GM19397 (cell line): Measurements from ENCODE around the gene ABCD4.

ENCODE experiments used
- ATAC-seq: cut with Tn5 transposase; IDR thresholded peaks from one replicate; pipeline ENCODE4 v1.9.1; 2021; ENCODE audit warnings: mild to moderate bottlenecking, moderate library complexity; ENCODE audit not compliant: unreplicated experiment

The ABCD4 gene

GRCh38 chr14:74260525-74261233 is 42.1 kb downstream of the ABCD4 start:
- no peak for ATAC-seq

GRCh38 chr14:74259513-74259912 is 43.2 kb downstream of the ABCD4 start:
- no peak for ATAC-seq

- ATAC-seq, result no peak
Observed at GRCh38 chr14:74258764-74259035, 44.0 kb downstream of the ABCD4 start.

- ATAC-seq, result no peak
Observed at GRCh38 chr14:74257941-74258763, 44.6 kb downstream of the ABCD4 start.

GRCh38 chr14:74257078-74257940 is 45.4 kb downstream of the ABCD4 start:
- ATAC-seq, result no peak

GRCh38 chr14:74255281-74255680 is 47.5 kb downstream of the ABCD4 start:
- ATAC-seq, result no peak

- ATAC-seq, result no peak
Observed at GRCh38 chr14:74249433-74250375, 53.0 kb downstream of the ABCD4 start.

- ATAC-seq, result no peak
Observed at GRCh38 chr14:74248017-74248416, 54.7 kb downstream of the ABCD4 start.

- no peak for ATAC-seq
Observed at GRCh38 chr14:74246542-74246941, 56.2 kb downstream of the ABCD4 start.

- no peak for ATAC-seq
Observed at GRCh38 chr14:74245292-74245691, 57.4 kb downstream of the ABCD4 start.

- ATAC-seq, result no peak
Observed at GRCh38 chr14:74244115-74244514, 58.6 kb downstream of the ABCD4 start.

- no peak for ATAC-seq
Observed at GRCh38 chr14:74243051-74243450, 59.7 kb downstream of the ABCD4 start.

GRCh38 chr14:74242780-74243042 is 60.0 kb downstream of the ABCD4 start:
- no peak for ATAC-seq

- no peak for ATAC-seq
Observed at GRCh38 chr14:74242021-74242779, 60.5 kb downstream of the ABCD4 start.

- ATAC-seq, result no peak
Observed at GRCh38 chr14:74241652-74242017, 61.1 kb downstream of the ABCD4 start.

GRCh38 chr14:74240794-74241651 is 61.7 kb downstream of the ABCD4 start:
- ATAC-seq, result no peak

- ATAC-seq, result no peak
Observed at GRCh38 chr14:74239848-74240793, 62.6 kb downstream of the ABCD4 start.
